Activated T-helper 9 cell treated with anti-CD3 and anti-CD28 coated beads, Interleukin-2, amount 50 U/mL, for 16 hours (primary cell): Measurements from ENCODE around the gene TMEM128.
"Not testable (repeated sequence)": the region's sequence is repeated elsewhere in the genome, so short reads cannot be mapped to it uniquely, and the experiment has no call there.

Experiments used
- DNase-seq: peaks from one replicate; pipeline ENCODE4 v3.0.0-alpha.2; 2020; ENCODE audit warnings: low read depth

Gene TMEM128

GRCh38 chr4:4248029-4248884, at the start of gene TMEM128:
Gene TMEM128, minus strand, starts transcription at chr4:4248223. Its CDS starts 21 bp downstream, at chr4:4248202.
- DNase-seq: peak; percentile 86

- no peak for DNase-seq
These were observed 48.3 kb upstream of the TMEM128 start for GRCh38 chr4:4296283-4296846.

- no peak for DNase-seq
These were observed 45.3 kb upstream of the TMEM128 start for GRCh38 chr4:4293279-4293678.

GRCh38 chr4:4289941-4290850, 42.2 kb upstream of the TMEM128 start, which contains the start of the genes LYAR and ZBTB49:
Gene LYAR, minus strand, starts transcription at chr4:4290154. Its CDS starts 6,412 bp downstream, at chr4:4283742.
Gene ZBTB49, plus strand, starts transcription at chr4:4290251. Its CDS starts 9,695 bp downstream, at chr4:4299946.
- peak; percentile 97 for DNase-seq

- no peak for DNase-seq
These were observed 41.5 kb upstream of the TMEM128 start for GRCh38 chr4:4289597-4289940.

- DNase-seq: no peak
These were observed 41.0 kb upstream of the TMEM128 start for GRCh38 chr4:4289055-4289454.

GRCh38 chr4:4288098-4288497, 40.1 kb upstream of the TMEM128 start:
- no peak for DNase-seq

GRCh38 chr4:4284827-4285618, 37.0 kb upstream of the TMEM128 start:
- no peak for DNase-seq

GRCh38 chr4:4281787-4282186, 33.8 kb upstream of the TMEM128 start:
- no peak for DNase-seq

GRCh38 chr4:4277531-4277930, 29.5 kb upstream of the TMEM128 start:
- no peak for DNase-seq

GRCh38 chr4:4274226-4274625, 26.2 kb upstream of the TMEM128 start:
- DNase-seq: no peak

- DNase-seq: no peak
These were observed 23.9 kb upstream of the TMEM128 start for GRCh38 chr4:4271912-4272311.

- no peak for DNase-seq
These were observed 22.5 kb upstream of the TMEM128 start for GRCh38 chr4:4270529-4270928.

- no peak for DNase-seq
These were observed 21.8 kb upstream of the TMEM128 start for GRCh38 chr4:4269856-4270255.

- DNase-seq: no peak
These were observed 21.3 kb upstream of the TMEM128 start for GRCh38 chr4:4269331-4269731.

GRCh38 chr4:4268776-4269175, 20.8 kb upstream of the TMEM128 start:
- DNase-seq: no peak

- no peak for DNase-seq
These were observed 20.0 kb upstream of the TMEM128 start for GRCh38 chr4:4267981-4268380.

- no peak for DNase-seq
These were observed 12.2 kb upstream of the TMEM128 start for GRCh38 chr4:4260185-4260751.

GRCh38 chr4:4259484-4260100, 11.6 kb upstream of the TMEM128 start:
- no peak for DNase-seq

- DNase-seq: not testable (repeated sequence)
These were observed 9.7 kb upstream of the TMEM128 start for GRCh38 chr4:4257705-4258104.

- DNase-seq: no peak
These were observed 8.8 kb upstream of the TMEM128 start for GRCh38 chr4:4256799-4257198.
